ENCODE data around the gene RINT1. TPM values are rescaled to one million over a fixed set of nuclear protein-coding genes. Genes with fewer than 3 reads are reported as not detected.

Gene RINT1
- total RNA-seq, 1 donor from 2014 or later = 27.5 TPM

DNA sequence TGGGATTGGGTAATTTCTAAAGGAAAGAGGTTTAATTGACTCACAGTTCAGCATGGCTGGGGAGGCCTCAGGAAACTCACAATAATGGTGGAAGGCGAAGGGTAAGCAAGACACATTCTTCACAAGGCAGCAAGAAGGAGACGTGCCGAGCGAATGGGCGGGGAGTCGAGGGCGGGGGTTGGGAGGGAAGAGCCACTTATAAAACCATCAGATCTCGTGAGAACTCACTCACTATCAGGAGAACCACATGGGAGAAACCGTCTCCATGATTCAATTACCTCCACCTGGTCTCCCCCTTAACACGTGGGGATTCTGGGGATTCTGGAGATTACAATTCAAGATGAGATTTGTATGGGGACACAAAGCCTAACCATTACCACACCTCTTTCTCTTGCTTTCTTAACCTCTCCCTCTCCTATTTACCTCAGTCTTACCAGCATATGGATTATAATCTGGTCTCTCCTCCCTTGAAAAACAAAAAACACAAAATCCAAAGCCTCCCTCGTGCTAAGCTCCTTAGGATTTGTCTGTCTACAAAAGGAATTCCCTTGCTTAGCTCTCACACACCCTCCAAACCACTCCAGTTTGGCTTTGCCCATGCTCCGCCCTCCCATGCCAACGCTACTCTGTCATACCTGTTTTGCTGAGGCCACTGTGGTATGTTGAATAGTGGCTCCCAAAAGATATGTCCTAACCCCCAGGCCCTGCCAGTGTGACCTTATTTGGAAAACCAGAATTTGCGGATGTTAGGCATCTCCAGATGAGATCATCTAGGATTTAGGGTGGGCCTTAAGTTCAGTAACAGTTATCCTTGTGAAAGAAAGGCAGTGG is 68.9 kb downstream of the RINT1 start:
- H3K27me3 ChIP-seq = no peaks in the 10 kb centered on the region
- intact Hi-C loops (cut with DNase I) = no loop called here
- no peaks in the 10 kb centered on the region for H3K9me3 ChIP-seq
- H3K27ac ChIP-seq = no peak overlapping the region
- H3K4me3 ChIP-seq = no peak overlapping the region
- DNase-seq (ENCODE audit: extremely low spot score in 2 of 2) = no peak
- no peaks in the 10 kb centered on the region for H3K36me3 ChIP-seq
- TF ChIP-seq POLR2A (IDR thresholded peaks at IDR 0.05) (no peak), POLR2AphosphoS5 (IDR thresholded peaks at IDR 0.05; ENCODE audit: insufficient read depth in 1 of 2, low read depth in 1 of 2) (no peak)
- TF ChIP-seq, protein P1, sequence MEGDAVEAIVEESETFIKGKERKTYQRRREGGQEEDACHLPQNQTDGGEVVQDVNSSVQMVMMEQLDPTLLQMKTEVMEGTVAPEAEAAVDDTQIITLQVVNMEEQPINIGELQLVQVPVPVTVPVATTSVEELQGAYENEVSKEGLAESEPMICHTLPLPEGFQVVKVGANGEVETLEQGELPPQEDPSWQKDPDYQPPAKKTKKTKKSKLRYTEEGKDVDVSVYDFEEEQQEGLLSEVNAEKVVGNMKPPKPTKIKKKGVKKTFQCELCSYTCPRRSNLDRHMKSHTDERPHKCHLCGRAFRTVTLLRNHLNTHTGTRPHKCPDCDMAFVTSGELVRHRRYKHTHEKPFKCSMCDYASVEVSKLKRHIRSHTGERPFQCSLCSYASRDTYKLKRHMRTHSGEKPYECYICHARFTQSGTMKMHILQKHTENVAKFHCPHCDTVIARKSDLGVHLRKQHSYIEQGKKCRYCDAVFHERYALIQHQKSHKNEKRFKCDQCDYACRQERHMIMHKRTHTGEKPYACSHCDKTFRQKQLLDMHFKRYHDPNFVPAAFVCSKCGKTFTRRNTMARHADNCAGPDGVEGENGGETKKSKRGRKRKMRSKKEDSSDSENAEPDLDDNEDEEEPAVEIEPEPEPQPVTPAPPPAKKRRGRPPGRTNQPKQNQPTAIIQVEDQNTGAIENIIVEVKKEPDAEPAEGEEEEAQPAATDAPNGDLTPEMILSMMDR (IDR thresholded peaks at IDR 0.05) = no peak
- no peaks in the 10 kb centered on the region for H3K4me1 ChIP-seq

DNA sequence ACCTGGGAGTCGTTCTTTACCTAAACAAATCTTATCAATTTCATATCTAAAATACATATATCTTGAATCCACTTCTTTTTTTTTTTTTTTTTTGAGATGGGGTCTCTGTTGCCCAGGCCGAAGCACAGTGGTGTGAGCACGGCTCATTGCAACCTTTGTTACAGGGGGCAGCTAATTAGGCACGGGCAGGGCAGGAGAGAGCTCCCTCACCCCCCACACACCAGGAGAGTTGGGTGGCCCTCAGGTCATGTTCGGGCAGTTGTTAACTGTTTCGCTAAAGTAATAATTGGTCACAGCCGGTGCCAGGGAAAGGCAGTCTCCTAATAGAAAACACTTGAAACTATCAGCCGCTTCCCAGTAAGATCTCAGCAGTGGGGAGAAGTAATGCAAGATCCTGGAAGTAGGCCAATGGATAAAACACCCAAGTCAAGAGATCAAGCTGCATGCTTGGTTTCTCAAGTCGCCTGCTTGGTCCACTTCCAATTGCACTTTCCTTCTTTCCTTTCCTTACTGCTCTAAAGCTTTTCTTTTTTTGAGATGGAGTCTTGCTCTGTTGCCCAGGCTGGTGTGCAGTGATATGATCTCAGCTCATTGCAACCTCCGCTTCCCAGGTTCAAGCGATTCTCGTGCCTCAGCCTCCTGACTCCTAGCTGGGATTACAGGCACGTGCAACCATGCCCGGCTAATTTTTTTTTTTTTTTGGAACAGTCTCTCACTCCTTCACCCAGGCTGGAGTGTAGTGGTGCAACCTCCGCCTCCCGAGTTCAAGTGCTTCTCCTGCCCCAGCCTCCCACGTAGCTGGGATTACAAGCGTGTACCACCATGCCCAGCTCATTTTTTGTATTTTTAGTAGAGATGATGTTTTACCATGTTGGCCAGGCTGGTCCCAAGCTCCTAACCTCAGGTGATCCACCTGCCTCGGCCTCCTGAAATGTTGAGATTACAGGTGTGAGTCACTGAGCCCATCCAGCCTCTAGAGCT is 70.6 kb downstream of the RINT1 start:
- no peaks in the 10 kb centered on the region for H3K4me1 ChIP-seq
- H3K4me3 ChIP-seq = no peak overlapping the region
- no peaks in the 10 kb centered on the region for H3K9me3 ChIP-seq
- intact Hi-C loops (cut with DNase I) = no loop called here
- no peaks in the 10 kb centered on the region for H3K27me3 ChIP-seq
- DNase-seq (ENCODE audit: extremely low spot score in 2 of 2) = no peak
- TF ChIP-seq POLR2AphosphoS5 (IDR thresholded peaks at IDR 0.05; ENCODE audit: insufficient read depth in 1 of 2, low read depth in 1 of 2) (no peak), POLR2A (IDR thresholded peaks at IDR 0.05) (no peak)
- TF ChIP-seq, protein P1 (IDR thresholded peaks at IDR 0.05) = no peak
- H3K36me3 ChIP-seq = no peaks in the 10 kb centered on the region
- no peak overlapping the region for H3K27ac ChIP-seq

DNA sequence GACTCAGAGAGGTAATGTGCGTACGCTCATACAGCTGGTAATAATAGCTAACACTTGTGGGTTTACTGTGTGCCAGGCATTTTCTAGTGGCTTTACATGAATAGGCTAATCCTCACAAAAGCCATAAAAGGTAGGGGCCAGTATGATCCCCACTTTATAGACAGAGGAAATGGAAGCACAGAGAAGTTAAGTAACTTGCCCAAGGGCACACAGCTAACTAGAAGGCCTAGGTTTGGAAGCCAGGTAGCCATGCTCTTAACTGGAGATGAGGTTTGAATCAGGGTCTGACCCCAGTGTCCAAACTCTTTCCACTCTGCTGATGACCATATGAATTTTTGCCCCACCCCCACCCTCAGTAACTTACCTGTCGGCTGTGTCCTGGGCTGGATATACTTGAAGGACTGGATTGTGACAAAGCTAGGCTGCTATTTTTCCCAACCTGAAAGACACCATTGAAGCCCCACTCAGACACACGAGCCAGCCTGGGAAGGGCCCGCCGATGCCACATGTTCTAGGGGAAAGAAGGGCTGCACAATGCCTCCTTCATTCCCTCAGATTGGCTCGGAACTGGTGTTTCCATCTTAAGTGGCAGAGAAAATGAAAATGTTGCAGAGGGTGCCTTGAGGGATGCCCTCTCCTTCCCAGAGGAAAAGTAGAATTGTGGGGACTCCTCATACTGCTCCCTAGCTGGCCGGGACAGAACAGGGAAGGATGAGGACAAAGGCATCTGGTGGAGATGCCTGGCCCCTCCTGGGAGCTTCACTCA is 78.3 kb downstream of the RINT1 start:
- H3K27ac ChIP-seq = no peak overlapping the region
- no peaks in the 10 kb centered on the region for H3K27me3 ChIP-seq
- H3K4me1 ChIP-seq = no peaks in the 10 kb centered on the region
- no peak overlapping the region for H3K4me3 ChIP-seq
- intact Hi-C loops (cut with DNase I) = no loop called here
- peaks cover 0 to 6% of the 10 kb centered on the region in 2 donors for H3K36me3 ChIP-seq
- no peak for DNase-seq (ENCODE audit: extremely low spot score in 2 of 2)
- no peaks in the 10 kb centered on the region for H3K9me3 ChIP-seq
- TF ChIP-seq POLR2AphosphoS5 (IDR thresholded peaks at IDR 0.05; ENCODE audit: insufficient read depth in 1 of 2, low read depth in 1 of 2) = no peak
- TF ChIP-seq, protein P1 (IDR thresholded peaks at IDR 0.05) = no peak
- no peak for TF ChIP-seq POLR2A (IDR thresholded peaks at IDR 0.05)

DNA sequence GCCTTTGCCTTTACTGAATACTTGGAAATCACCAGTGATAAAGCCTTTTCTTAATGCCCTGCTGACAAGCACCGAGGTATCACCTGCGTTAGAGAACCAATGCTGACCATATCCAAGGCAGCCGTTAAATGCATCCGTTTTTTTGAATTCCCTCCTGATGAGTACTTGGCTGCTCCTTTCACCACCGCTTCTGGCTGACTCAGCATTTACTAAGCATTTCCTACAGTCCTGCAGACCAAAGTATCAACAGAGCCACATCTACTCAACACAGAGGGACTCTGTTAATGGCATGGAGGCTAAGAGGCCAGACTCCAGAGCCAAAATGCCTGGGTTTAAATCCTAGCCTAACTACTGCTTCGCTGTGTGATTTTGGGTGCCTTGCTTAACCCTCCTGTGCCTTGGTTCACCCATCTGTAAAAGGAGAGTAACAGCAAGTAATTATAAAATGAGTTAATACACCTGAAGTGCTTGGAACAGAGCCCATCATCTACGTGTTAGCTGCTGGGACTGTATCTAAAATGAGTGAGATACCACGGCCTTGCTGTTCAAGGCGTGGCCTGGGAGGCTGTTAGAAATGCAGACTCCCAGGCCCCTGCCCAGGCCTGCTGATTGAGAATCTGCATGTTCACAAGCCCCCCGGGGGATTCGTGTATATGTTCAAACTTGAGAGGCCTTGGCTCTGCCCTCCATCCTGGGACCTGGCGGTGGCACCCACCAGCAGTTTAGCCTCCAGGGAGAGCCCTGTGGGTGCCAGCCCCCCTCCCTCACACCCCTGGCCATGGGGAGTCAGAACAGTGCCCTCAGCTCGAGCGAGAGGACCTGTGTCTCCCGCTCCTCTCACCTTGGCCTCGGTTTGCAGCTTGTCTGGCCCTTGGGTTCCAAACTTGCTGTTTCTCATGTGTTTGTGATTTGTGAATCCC is 80.1 kb downstream of the RINT1 start:
- DNase-seq (ENCODE audit: extremely low spot score in 2 of 2) = no peak
- Histone ChIP-seq H3K27ac (no peak overlapping the region), H3K27me3 (no peaks in the 10 kb centered on the region), H3K36me3 (peaks cover 0 to 6% of the 10 kb centered on the region in 2 donors), H3K4me3 (no peak overlapping the region), H3K9me3 (no peaks in the 10 kb centered on the region), H3K4me1 (no peaks in the 10 kb centered on the region)
- no peak for TF ChIP-seq POLR2AphosphoS5 (IDR thresholded peaks at IDR 0.05; ENCODE audit: insufficient read depth in 1 of 2, low read depth in 1 of 2)
- TF ChIP-seq, protein P1 (IDR thresholded peaks at IDR 0.05) = no peak
- no peak for TF ChIP-seq POLR2A (IDR thresholded peaks at IDR 0.05)
- intact Hi-C loops (cut with DNase I) = no loop called here
